HG03139 (cell line): ENCODE measurements around the gene TMEM100.

Experiments used
- ATAC-seq: cut with Tn5 transposase; IDR thresholded peaks from one replicate; pipeline ENCODE4 v1.9.1; 2021; ENCODE audit not compliant: unreplicated experiment

The TMEM100 gene

DNA sequence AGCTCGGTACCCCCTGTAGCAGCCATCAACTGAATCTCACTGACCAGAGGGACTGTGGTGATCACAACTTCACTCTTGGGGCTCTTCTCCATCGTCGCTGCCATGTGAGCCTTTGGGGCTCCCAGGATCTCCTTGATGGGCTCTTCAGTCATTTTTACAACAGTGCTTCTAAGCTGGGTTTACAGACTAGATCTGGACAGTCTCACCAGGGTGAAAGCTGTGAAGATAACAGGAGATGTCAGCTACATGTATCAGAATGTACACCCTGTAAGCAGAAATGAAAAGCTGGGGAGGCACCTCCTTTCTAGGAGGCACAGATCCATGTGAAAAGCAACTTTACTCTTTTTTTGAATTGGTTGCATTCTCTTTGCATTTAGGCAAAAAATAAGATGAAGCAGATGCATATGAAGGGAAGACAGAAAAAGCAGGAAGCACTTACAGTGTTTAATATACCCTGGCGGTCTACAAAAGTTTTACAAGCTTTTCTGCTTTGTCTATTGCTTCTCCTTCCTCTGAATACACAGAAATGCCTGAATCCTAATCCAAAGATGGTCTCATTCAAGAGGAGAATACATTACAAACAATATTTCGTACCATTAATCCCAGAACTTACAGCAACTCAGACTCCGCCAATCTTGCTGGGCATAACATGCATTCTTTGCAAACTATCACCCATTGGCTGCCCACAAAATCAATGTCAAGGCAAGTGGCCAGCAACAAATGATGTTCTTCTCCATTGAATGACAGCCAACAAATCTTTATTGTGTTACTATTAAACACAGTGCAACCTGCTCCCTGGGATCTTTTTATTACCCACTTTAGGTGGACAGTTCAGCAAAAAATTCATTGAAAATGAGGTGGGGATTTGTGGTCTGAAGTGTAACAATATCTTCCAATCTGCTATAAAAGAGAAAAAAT, 1.5 kb downstream of the TMEM100 start:
- no peak for ATAC-seq

DNA sequence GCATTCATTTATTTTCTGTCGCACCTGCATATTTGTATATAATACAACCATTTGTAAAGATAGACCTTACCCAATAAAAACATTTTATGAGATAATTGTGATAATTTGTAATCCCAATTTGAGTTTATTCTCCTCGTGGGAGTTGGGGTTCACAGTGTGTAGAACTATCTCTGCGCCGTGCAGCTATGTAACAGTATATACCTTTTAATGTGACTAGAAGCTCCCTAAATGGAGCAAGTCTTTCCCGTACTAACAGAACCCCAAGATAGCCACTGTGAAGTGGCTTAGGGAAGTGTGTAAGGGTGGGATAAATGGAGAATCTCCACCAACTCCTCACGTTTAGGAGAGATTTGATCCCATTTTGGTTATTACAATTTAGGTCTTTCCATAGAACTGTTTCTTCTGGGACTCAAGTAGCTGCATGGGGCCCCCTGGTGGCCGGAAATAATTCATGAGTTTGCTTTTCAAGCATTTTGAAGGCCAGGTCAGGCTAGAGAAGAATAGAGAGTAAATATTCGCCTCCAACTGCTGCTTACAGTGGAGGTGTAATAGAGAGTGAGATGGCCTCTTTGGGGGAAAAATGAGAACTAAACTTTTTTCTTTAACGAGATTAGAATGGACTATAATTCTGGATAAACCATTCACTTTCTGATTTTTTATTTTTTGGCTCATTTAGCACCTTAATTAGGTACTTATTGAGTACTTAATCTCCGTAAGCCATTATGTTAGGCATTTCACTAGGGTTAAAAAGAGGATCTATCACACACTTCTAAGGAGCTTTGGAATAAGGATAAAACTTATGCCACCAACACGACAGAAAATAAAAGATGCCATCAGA, 4.5 kb downstream of the TMEM100 start:
- ATAC-seq: no peak

- ATAC-seq: no peak
These were observed 5.2 kb downstream of the TMEM100 start for GRCh38 chr17:55717432-55717831.

DNA sequence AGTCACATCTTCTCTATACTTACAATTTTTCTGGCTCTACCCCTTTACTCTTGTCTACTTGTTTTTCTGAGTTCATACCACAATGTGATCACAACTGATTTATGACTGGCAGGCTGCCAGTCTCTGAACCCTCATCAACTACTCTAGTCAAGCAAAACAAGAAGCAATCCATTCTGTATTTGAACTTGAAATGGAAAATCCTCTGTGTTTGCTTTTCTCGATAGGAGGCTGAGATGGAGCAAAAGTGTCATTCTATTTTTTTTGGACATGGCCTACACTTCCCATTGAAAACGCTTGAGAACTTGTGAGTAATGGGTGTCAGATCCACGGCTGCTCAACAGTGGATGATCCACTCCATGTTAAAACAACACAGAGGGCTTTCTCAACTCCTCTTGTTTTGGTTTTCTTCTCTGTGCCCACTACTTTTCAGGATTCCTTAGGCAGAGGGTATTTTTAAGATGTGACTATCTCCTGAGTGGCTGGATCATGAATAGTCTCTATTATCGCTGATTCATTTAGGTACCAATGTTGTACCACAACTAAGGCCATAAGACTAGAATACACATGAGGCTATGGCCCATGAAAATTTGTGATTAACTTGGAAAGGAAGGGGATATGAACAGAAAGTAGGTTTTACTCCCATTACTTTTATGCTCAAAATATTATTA, 11.7 kb downstream of the TMEM100 start:
- no peak for ATAC-seq

- ATAC-seq: no peak
These were observed 12.3 kb downstream of the TMEM100 start for GRCh38 chr17:55710410-55710809.

- no peak for ATAC-seq
These were observed 12.7 kb downstream of the TMEM100 start for GRCh38 chr17:55709984-55710383.

DNA sequence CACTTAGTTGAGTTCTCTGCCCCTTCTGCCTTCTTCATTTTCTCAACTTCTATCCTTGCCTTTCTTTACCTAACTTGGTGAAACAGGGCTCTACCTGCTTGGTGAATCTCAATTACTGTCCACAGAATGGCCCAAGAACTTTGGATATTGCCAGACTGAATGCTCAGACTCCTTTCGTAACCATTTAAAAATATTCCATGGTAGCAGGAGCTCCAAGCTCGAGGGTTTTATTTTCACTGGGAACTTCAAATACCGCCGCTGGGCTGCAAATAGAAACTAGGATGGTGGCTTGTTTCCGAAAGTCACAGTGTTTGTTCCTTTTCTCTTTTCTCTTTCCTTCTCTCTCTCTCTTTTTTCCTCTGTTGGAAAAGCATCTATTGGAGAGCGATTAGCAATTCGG, 13.2 kb downstream of the TMEM100 start:
- no peak for ATAC-seq

DNA sequence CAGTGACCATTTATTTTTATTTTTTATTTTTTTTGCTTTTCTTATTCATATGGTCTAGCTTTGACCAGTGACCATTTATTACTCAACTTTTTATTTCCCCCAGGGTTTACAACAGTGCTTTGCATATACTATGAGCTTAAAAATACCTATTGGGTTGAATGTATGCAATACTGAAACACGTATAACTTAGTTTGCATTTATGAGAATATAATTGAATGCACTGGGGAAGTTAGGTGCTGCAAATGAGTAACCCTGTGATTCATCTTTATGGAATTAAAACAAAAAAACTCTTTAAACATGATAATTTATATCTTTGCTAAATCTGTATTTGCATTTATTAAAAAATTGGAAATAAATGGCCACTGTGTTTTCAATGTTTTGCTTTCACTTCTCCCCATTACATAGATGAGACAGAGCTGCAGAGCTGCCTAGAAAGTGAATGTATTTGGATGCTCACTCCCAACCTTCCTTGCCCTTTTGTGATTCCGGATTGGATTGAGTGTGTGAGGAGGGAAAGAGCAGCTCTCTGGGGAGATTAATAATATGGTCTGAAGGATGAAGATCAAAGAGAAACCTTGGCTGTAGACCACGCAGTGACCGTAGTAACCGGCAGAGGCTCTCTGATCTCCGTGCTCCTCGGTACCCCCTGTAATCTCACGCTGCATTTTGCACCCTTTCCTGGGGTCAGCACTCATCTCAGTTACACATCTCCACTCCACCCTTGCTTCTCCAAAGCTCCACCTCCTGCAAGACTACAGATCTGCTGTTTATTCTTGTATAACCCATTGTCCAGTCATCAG, 14.3 kb downstream of the TMEM100 start:
- ATAC-seq: no peak

DNA sequence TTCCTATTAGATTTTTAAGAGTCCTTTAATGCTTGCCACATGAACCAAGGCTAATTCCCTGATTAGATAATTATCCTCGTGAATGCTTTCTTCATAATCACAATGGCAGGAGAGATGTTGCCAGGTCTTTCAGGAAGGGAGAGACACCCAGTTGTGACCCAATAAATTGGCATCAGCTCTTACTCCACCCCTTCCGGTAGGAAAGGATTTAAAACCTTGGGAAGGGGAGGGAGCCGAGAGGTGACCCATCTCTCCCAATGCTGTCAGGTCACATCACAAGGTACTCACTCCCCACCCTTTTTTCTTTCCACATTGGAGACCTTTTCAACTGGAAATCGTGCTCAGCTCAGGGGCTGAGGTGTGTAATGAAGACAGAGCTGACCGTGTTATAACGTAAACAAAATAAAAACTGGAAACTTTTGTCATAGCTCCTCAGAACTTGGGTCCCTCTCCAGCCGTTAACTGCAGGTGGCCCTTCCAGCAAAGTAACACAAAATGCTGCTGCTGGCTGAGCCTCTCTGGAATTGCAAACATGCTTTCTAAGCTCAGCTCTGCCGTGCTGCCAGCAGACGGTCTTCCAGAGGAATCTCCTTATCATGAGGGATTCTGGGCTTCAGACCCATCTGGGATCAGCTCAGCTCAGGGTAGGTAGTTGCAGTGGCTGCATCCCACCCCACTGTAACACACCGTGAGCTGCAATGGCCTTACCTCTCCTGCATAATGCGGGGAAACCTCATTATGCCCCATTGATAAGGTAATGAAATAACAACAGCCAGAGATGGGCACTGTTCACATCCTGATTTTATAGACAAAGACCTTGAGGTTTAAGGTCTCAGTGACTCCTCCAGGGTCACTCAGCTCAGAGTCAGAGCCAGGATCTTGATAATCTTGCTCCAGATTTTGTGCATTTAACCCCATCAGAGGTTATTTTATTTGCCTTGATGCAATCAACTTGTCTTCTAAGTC, 15.6 kb downstream of the TMEM100 start:
- ATAC-seq: no peak

DNA sequence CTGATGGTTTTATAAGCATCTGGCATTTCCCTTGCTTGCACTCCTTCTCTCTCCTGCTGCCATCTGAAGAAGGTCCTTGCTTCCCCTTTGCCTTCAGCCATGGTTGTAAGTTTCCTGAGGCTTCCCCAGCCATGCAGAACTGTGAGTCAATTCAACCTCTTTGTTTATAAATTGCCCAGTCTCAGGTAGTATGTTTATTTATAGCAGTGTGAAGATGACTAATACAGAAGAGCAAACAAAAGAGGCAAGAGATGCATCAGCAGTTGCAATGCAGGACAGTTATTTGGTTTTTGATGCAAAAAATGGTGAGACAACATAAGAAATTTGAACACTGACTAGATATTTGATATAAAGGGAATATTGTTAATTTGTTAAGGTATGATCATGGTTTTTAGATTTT, 16.8 kb downstream of the TMEM100 start:
- no peak for ATAC-seq

DNA sequence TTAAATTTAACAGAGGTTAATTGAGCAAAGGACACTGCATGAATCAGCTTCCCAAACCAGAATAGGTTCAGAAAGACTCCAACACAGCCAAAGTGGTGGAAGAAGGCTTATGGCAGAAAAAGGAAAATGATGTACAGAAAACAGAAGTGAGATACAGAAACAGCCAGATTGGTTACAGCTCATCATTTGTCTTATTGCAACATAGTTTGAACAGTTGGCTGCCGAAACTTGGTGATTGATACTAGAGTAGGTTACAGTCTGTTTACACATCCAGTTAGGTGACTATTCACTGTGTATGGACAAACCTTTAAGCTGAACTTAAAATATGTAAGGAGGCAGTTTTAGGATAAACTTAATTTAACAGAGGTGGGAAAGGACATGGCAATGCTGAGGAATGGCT, 18.3 kb downstream of the TMEM100 start:
- ATAC-seq: no peak

- ATAC-seq: no peak
These were observed 20.5 kb downstream of the TMEM100 start for GRCh38 chr17:55702150-55702549.

DNA sequence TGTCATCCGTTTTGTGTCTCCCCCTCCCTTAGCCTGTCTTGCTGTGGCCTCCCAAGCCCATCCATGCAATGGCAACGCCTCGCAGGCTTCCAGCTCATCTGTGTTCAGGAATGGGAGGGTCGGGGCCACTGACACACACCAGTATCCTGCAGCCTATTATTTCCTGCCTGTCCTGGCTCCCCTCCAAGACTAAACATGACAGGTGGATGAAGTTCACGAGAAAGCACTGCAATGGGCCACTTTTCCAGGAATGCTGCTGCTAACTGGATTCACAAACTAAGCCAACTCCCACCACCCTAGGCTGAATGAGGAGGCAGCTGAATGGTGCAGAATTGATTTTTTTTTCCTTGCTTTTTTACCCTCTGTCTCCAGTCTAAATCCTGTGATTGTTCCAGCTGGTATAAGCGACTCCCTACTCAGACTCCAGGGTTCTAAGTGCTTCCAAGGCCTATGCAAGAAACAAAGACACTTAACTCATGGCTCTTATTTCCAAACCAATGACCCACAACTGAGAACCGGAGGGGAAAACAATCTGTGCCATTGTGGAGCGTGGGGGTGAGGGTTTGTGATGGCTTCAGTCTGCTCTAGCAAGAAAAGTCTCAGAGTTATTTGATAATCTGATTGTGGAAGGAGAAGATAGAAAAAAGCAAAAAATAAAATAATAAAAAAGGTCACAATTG, 23.3 kb downstream of the TMEM100 start:
- ATAC-seq: no peak

DNA sequence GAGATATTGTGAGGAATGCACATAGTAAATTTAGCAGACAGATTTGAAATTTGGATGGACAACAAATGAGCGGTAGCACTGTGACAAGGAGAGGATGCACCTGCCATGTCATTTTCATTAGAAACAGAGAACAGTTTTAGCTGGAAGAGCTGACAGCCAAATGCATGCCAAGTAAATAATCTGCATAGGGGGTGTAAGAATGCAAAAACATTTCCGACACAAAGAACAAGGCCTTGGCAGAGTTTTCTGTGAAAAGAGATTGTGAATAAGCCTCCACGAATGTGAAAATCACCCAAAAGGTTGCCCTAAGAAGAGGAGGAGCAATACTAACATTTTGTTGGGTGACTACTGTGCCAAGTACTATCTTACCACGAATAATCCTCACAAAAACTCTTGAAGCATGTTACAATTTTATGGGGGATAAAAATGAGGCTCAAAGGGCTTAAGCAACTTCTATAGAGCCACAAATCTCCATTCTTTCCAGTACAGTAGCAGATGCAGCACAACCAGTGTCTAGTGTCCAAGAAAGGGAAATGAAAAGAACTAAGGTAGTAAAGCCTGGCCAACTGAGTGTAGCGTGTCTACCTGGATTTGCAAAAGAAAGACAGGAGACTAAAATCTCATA, 28.3 kb downstream of the TMEM100 start:
- no peak for ATAC-seq

- no peak for ATAC-seq
These were observed 29.1 kb downstream of the TMEM100 start for GRCh38 chr17:55693254-55694216.

DNA sequence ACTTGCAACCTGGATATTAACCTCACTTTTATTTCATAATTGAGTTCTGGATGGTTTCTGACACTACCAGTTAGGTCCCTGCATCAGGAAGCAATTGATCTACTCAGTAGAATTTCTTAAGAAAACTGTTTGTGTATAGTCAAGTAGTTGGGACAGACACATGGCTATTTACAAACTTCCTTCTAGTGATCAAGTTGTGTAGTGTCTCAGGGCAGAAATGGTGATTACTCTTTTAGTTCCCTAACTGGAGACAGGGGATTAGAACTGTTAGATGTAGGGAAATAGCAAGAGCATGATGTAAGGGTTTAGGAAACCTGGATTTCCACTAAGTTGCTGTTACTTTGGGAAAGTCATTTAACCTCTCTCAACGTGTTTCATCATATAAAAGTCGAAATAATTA, 30.4 kb downstream of the TMEM100 start:
- ATAC-seq: no peak

GRCh38 chr17:55691666-55692065, 31.0 kb downstream of the TMEM100 start:
- ATAC-seq: no peak
